ENCODE results near the gene TTYH2. TPM values are rescaled to one million over a fixed set of nuclear protein-coding genes. Genes with fewer than 3 reads are reported as not detected.
"Not testable (repeated sequence)": the region's sequence is repeated elsewhere in the genome, so short reads cannot be mapped to it uniquely, and the experiment has no call there.

Gene TTYH2
- total RNA-seq, 4 donors from 2014 or later, result 0.51 to 34.8 (median 10.3) TPM

DNA sequence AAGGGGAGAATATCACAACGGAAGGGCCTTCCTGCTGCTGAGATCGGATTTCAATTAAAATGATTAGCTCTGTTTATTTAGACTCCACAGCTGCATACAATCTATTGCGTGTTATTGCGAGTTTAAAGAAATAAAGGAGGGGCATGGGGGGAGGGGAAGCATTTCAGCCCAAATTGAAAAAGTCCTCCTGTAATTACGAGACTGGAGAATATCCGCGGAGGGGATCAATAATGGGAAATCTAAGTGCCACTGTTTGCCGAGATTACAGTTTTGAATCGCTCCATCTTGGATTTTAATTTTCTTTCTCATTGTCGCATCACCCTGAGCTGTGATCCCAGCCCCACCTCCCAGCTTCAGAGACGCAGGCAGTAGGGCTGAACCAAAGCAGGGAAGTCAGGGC, 25.6 kb upstream of the TTYH2 start:
- no peak overlapping the region for H3K4me3 ChIP-seq
- intact Hi-C loops (cut with DNase I; ENCODE audit: low total_unique reads), result no loop called here
- no peaks in the 10 kb centered on the region for H3K9me3 ChIP-seq
- H3K27me3 ChIP-seq, result no peaks in the 10 kb centered on the region
- H3K36me3 ChIP-seq, result no peaks in the 10 kb centered on the region
- H3K27ac ChIP-seq, result no peak overlapping the region
- no peak for DNase-seq
- TF ChIP-seq, protein P1, sequence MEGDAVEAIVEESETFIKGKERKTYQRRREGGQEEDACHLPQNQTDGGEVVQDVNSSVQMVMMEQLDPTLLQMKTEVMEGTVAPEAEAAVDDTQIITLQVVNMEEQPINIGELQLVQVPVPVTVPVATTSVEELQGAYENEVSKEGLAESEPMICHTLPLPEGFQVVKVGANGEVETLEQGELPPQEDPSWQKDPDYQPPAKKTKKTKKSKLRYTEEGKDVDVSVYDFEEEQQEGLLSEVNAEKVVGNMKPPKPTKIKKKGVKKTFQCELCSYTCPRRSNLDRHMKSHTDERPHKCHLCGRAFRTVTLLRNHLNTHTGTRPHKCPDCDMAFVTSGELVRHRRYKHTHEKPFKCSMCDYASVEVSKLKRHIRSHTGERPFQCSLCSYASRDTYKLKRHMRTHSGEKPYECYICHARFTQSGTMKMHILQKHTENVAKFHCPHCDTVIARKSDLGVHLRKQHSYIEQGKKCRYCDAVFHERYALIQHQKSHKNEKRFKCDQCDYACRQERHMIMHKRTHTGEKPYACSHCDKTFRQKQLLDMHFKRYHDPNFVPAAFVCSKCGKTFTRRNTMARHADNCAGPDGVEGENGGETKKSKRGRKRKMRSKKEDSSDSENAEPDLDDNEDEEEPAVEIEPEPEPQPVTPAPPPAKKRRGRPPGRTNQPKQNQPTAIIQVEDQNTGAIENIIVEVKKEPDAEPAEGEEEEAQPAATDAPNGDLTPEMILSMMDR (IDR thresholded peaks at IDR 0.05), result no peak
- TF ChIP-seq POLR2A (IDR thresholded peaks at IDR 0.05), result no peak
- H3K4me1 ChIP-seq, result no peaks in the 10 kb centered on the region

DNA sequence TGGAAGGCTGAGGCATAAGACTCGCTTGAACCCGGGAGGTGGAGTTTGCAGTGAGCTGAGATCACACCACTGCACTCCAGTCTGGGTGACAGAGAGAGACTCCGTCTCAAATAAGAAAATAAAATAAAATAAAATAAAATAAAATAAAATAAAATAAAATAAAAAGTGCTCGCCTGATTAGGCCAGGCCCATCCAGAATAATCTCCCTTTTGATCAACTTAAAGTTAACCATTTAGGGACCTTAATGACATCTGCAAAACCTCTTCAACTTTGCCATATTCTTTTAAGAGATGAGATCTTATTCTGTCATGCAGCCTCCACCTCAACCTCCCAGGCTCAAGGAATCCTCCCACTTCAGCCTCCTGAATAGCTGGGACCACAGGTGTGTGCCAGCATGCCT, 24.7 kb upstream of the TTYH2 start:
- DNase-seq; intact Hi-C loops (cut with DNase I; ENCODE audit: low total_unique reads); H3K27me3 ChIP-seq; H3K4me3 ChIP-seq; H3K27ac ChIP-seq; H3K9me3 ChIP-seq; H3K4me1 ChIP-seq; H3K36me3 ChIP-seq: not testable (repeated sequence)

DNA sequence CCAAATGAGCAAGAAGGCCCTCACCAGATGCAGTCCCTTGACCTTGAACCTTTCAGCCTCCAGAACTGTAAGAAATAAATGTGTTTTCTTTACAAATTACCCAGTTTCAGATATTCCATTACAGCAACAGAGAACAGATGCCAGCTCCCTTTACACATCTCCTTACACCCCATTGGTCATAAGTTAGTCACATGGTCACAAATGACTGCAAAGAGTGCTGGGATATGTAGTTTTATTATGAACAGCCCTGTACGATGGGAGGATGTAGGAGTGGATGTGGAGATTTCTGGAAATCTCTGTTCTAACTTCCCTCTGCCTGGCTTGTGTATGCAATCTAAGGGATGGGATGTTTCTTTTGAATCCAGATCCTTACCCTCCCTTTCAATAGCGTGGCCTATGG, 23.2 kb upstream of the TTYH2 start:
- Histone ChIP-seq H3K36me3 (no peaks in the 10 kb centered on the region), H3K9me3 (no peaks in the 10 kb centered on the region), H3K4me1 (no peaks in the 10 kb centered on the region), H3K27me3 (no peaks in the 10 kb centered on the region), H3K27ac (no peak overlapping the region), H3K4me3 (no peak overlapping the region)
- no peak for DNase-seq
- TF ChIP-seq, protein P1 (IDR thresholded peaks at IDR 0.05), result no peak
- no peak for TF ChIP-seq POLR2A (IDR thresholded peaks at IDR 0.05)
- intact Hi-C loops (cut with DNase I; ENCODE audit: low total_unique reads), result no loop called here

DNA sequence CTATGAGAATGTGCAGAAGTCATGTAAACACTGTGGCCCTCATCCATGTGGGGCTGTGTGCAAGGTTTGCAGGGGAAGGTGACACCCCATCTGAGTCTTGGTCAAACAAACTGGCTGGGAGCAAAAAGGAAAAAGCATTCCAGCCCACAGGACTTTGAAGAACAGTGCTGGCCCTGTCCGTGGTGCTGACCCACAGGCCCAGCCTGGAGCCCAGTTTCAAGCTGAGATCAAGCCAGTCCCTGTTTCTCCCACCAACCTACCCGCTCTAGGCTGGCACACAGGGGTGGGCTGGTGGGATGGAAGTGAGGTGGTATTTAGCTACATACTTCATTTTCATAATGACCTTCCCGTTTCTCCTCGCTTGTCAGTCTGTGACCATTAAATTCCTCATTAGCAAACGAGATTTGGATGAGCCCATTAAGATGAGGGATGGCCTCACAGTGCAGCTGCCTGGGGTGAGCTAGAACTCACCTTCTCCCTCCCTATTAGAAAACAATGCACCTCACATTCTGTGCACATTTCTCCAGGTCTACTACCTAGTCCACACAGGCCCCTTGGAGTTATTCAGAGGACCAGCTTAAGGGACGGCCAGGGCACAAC, 22.5 kb upstream of the TTYH2 start:
- intact Hi-C loops (cut with DNase I; ENCODE audit: low total_unique reads), result no loop called here
- no peak overlapping the region for H3K27ac ChIP-seq
- no peaks in the 10 kb centered on the region for H3K9me3 ChIP-seq
- no peaks in the 10 kb centered on the region for H3K36me3 ChIP-seq
- H3K4me3 ChIP-seq, result no peak overlapping the region
- no peaks in the 10 kb centered on the region for H3K27me3 ChIP-seq
- TF ChIP-seq, protein P1 (IDR thresholded peaks at IDR 0.05), result no peak
- H3K4me1 ChIP-seq, result no peaks in the 10 kb centered on the region
- no peak for DNase-seq

DNA sequence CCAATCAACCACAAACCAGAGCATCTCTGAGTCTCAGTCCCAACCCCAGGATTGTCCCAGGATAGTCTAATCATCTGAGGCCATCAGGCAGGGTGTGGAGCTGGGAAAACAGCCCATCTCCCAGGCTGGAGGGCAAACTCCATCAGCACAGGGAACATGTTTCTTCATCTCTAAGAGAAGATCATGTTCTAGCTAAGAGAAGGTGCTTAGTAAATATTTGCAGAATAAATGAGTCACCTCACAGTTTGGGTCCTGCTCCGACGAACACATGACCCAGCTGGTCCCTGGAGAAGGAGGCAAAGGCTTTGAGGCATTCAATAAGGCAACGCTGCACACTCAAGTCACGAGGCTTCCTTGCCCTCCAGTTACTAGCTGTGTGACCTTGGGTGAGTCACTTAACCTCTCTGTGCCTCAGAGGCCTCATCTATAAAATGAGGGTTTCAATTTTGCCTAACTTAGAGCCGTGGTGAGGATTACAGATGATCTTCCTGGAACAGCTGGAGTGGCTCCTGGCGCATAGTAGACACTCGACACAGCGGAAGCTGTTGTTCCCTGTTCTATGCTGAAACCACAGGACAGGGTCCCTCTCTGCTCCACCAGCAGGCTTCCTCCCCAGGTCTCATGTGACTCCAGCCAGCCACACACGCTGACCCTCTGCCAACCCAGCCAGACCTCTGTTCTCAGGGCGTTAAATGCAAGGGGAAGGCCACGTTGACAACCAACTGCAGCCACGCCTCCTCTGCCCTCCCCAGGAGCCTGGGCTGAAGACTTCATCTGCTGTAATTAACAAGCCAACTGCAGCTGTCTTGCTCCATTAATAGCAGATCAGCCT, 20.2 kb upstream of the TTYH2 start:
- Histone ChIP-seq H3K27me3 (no peaks in the 10 kb centered on the region), H3K9me3 (no peaks in the 10 kb centered on the region), H3K4me3 (no peak overlapping the region), H3K27ac (no peak overlapping the region), H3K4me1 (no peaks in the 10 kb centered on the region), H3K36me3 (no peaks in the 10 kb centered on the region)
- TF ChIP-seq POLR2A (IDR thresholded peaks at IDR 0.05), result no peak
- TF ChIP-seq, protein P1 (IDR thresholded peaks at IDR 0.05), result no peak
- no peak for DNase-seq
- intact Hi-C loops (cut with DNase I; ENCODE audit: low total_unique reads), result no loop called here

Data from uterus (tissue), 4 donors.